WI38 (cell line): Measurements from ENCODE around the gene NUMB.

Source experiments
- H3K4me3 ChIP-seq: 2 replicates; pipeline ENCODE4 v1.5.1; 2011; ENCODE audit warnings: low read depth, mild to moderate bottlenecking, control low read depth, low read length
- TF ChIP-seq, protein P1 (sequence below): IDR thresholded peaks from 2 replicates; pipeline ENCODE4 v1.5.1; 2012; ENCODE audit warnings: low read depth, mild to moderate bottlenecking, control low read depth, low read length

The NUMB gene

DNA sequence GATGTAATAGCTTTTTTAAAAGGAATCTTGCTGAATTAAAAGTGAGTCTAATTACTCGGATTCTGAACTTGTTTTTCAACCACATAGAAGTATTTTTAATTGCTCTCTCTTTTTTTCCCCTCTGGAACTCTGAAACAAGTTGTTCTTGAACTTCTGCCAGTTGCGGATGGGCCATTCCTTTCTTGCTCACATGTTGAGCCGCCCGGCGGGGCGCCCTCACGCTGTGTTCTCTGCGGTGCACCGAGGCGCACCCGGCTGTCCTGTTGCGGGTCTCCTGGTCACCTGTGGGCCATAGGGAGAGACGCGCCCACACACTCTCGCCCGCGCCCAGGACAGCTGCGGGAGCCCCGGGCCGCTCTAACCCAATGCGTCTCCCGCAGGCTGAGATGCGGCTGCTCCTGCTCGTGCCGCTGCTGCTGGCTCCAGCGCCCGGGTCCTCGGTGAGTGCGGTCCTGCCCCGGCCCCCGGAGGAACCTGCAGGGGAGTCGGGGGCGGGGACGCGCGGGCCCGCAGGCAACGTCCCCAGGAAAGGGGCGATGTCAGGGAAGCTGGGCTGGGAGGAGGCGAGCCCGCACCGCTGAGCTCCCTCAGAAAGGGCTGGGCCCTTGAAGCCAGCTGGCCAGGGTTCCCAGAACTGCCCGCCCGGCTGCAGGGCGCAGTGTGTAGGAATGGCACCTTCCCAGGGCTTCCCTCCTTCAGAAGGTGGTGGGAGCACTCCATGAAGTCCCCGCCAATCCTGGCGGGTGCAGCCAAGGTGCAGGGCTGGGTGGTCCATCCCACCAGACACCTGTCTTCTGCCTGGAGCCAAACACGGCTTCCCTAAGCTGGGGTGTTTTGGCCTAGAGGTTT lies 218.7 kb downstream of the NUMB start:
- TF ChIP-seq, protein P1, sequence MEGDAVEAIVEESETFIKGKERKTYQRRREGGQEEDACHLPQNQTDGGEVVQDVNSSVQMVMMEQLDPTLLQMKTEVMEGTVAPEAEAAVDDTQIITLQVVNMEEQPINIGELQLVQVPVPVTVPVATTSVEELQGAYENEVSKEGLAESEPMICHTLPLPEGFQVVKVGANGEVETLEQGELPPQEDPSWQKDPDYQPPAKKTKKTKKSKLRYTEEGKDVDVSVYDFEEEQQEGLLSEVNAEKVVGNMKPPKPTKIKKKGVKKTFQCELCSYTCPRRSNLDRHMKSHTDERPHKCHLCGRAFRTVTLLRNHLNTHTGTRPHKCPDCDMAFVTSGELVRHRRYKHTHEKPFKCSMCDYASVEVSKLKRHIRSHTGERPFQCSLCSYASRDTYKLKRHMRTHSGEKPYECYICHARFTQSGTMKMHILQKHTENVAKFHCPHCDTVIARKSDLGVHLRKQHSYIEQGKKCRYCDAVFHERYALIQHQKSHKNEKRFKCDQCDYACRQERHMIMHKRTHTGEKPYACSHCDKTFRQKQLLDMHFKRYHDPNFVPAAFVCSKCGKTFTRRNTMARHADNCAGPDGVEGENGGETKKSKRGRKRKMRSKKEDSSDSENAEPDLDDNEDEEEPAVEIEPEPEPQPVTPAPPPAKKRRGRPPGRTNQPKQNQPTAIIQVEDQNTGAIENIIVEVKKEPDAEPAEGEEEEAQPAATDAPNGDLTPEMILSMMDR: no peak
- H3K4me3 ChIP-seq: peak overlapping the region; percentile 18

DNA sequence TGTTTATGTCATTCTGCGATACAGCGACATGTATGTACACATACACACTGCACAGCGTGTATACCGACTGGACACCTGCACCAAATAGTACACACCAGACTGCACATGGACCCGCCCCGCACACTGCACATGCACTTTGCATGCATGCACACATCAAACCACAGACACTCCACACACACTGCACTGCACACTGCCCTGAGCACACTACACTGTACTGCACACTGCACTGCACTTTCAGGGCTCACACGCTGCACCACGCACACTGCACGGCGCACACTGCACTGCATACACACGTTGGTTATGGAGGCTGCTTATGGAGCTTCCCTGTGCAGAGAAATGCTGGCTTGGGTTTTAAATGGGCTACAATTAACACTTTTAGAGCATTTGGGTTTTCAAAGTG lies 219.4 kb downstream of the NUMB start:
- TF ChIP-seq, protein P1: no peak
- H3K4me3 ChIP-seq: no peak overlapping the region

DNA sequence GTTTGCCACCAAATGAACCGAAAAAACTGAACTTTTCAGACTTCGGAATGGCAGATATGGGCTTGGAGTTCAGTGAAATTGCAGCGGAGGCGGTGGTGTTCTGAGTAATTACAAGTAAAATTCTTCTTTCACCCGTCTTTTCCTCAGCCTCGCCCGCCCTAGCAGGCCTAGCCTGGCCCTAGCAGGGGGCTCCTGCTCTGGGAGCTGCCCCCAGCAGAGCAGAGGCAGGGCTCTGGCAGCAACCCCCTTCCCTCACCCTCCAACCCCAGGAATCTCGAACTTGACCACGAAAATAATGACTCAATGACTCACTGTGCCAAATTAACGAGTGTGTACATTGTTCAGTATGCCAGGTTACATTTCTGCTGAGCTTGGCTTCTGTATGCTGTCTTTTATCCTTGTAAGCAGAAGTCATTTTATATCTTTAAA lies 219.9 kb downstream of the NUMB start:
- TF ChIP-seq, protein P1: no peak
- H3K4me3 ChIP-seq: peak overlapping the region; percentile 41

DNA sequence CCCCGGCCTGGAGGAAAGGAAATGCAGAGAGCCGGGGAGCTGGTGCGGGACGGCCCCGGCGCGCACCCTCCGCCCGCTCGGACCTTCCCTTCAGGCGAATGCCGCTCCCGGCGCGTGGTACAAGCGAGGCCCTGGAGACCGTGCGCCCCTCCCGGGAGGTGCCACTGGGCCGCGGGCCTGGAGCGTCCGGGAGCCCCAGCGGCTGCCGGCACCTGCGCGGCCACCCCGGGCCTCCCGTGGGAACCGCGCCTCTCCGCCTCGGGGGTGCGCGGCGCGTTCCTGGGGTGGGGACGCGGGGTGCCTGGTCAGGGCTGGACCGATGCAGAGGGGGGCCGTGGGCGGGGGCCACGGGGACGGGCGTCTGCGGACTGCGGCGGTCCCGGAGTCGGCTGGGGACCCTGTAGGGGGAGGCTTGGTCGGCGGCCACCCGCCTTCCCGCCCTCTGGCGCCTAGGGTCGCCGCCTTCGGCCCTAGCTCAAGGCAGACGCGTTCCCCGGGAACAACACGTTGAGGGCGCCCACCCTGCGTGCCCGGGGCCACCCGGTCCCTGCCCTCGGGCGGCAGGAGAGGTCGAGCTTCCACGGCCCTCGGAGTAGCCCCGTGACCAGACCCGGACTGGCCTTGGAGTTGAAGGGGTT lies 220.4 kb downstream of the NUMB start:
- H3K4me3 ChIP-seq: peak overlapping the region; percentile 41
- TF ChIP-seq, protein P1: no peak

DNA sequence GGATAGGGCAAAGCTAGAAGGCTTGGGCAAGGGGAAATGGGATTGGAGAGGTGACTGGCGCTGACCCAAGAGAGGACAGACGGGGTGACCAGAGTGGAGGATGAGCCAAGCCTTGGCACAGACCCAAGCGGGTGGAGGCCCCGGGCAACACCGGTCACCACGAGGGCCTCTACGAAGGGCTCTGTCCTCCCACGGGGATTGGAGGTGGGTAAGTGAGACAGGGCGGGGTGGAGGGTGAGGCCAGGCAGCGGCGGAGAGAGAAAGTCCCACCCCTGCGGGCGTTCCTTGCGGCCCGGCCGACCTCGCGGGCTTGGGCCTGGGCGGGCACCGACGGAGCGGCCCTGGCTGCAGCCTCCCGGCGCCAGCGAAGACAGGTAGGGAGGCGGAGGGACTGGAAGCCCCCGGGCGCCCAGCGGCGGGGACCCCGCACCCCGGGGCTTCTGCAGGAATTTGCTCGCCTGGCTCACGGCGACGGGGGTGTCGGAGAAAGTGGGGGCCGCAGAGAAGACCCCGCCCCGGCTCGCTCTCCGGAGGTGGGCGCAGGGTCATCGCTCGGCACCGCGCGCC lies 221.0 kb downstream of the NUMB start, which contains the start of gene PAPLN:
TSS of gene PAPLN (plus strand) at position 288 of the 567 bp plus-strand sequence. CDS start 2,273 bp downstream, outside the sequence.
- peak within 1 kb of the TSS; percentile 41 for H3K4me3 ChIP-seq
- TF ChIP-seq, protein P1: no peak

DNA sequence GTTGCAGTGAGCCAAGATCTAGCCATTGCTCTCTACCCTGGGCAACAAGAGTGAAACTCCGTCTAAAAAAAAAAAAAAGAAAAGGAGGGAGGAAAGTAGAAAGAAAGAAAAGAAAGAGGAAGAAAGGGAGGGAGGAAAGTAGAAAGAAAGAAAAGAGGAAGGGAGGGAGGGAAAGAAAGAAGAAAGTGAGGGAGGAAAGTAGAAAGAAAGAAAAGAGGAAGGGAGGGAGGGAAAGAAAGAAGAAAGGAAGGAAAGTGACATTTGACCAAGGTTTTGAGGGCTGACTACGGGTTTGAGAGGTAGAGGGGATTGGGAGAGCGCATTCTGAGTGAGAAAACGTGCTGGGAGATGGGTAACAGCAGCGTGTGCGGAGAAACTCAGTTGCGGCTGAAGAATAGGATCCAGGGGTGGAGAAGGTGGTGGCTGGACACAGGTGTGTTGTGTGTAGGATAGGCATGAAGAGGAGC lies 221.6 kb downstream of the NUMB start:
- no peak overlapping the region for H3K4me3 ChIP-seq

More for the DNA sequence above, 221.6 kb downstream of the NUMB start:
- TF ChIP-seq, protein P1: no peak
